Nephron (organoid): Measurements from ENCODE around the gene DNAJC10.

ENCODE experiments used
- H3K27ac Mint-ChIP-seq, 3 experiments: 2 replicates each; pipeline ENCODE4 v1.8.0; 2020; ENCODE audit warnings: mixed read lengths in 3 of 3, mild to moderate bottlenecking in 2 of 3, moderate library complexity in 1 of 3
- H3K27me3 Mint-ChIP-seq: 2 replicates; pipeline ENCODE4 v1.8.0; 2021; ENCODE audit warnings: low read depth, mild to moderate bottlenecking, moderate library complexity, mixed read lengths
- H3K36me3 Mint-ChIP-seq: 2 replicates; pipeline ENCODE4 v1.8.0; 2020; ENCODE audit warnings: low read depth, mixed read lengths
- H3K4me1 Mint-ChIP-seq: 2 replicates; pipeline ENCODE4 v1.8.0; 2020; ENCODE audit warnings: mixed read lengths
- H3K4me3 Mint-ChIP-seq, 3 experiments: 2 replicates each; pipeline ENCODE4 v1.8.0; 2020; ENCODE audit warnings: mild to moderate bottlenecking in 3 of 3, mixed read lengths in 3 of 3, moderate library complexity in 2 of 3
- H3K9me3 Mint-ChIP-seq: 2 replicates; pipeline ENCODE4 v1.8.0; 2020; ENCODE audit warnings: mixed read lengths
- CTCF ChIP-seq, 3 experiments: fragments of 200-600 bp; sonication (generic); IDR thresholded peaks; one replicate each; pipeline ENCODE4 v1.5.0; 2021; ENCODE audit warnings: antibody characterized with exemption in 3 of 3; ENCODE audit not compliant: unreplicated experiment in 3 of 3

The DNAJC10 gene

GRCh38 chr2:182698671-182699070 is 17.4 kb upstream of the DNAJC10 start:
- H3K4me3 Mint-ChIP-seq = no peak overlapping the region
- no peaks in the 10 kb centered on the region for H3K4me1 Mint-ChIP-seq
- peaks cover 3% of the 10 kb centered on the region for H3K27me3 Mint-ChIP-seq
- H3K27ac Mint-ChIP-seq = no peak overlapping the region
- H3K36me3 Mint-ChIP-seq = no peaks in the 10 kb centered on the region
- H3K9me3 Mint-ChIP-seq = no peaks in the 10 kb centered on the region
- TF ChIP-seq CTCF (IDR thresholded peaks at IDR 0.05; ENCODE audit: unreplicated experiment in 3 of 3) = no peak

- Mint-ChIP-seq H3K36me3 (no peaks in the 10 kb centered on the region), H3K9me3 (no peaks in the 10 kb centered on the region), H3K4me1 (no peaks in the 10 kb centered on the region), H3K27ac (no peak overlapping the region), H3K4me3 (no peak overlapping the region), H3K27me3 (no peaks in the 10 kb centered on the region)
- TF ChIP-seq CTCF (IDR thresholded peaks at IDR 0.05; ENCODE audit: unreplicated experiment in 3 of 3) = no peak
Observed at GRCh38 chr2:182705761-182706160, 10.3 kb upstream of the DNAJC10 start.

- no peaks in the 10 kb centered on the region for H3K4me1 Mint-ChIP-seq
- H3K36me3 Mint-ChIP-seq = no peaks in the 10 kb centered on the region
- no peak overlapping the region for H3K27ac Mint-ChIP-seq
- no peak overlapping the region for H3K4me3 Mint-ChIP-seq
- no peaks in the 10 kb centered on the region for H3K9me3 Mint-ChIP-seq
- TF ChIP-seq CTCF (IDR thresholded peaks at IDR 0.05; ENCODE audit: unreplicated experiment in 3 of 3) = no peak
- H3K27me3 Mint-ChIP-seq = no peaks in the 10 kb centered on the region
Observed at GRCh38 chr2:182706751-182707150, 9.3 kb upstream of the DNAJC10 start.

GRCh38 chr2:182713601-182714000 is 2.5 kb upstream of the DNAJC10 start:
- Mint-ChIP-seq H3K9me3 (no peaks in the 10 kb centered on the region), H3K4me3 (peak overlapping the region in 2 of 3 experiments; percentile 9 to 18), H3K27ac (no peak overlapping the region), H3K27me3 (no peaks in the 10 kb centered on the region), H3K4me1 (no peaks in the 10 kb centered on the region), H3K36me3 (no peaks in the 10 kb centered on the region)
- no peak for TF ChIP-seq CTCF (IDR thresholded peaks at IDR 0.05; ENCODE audit: unreplicated experiment in 3 of 3)

- Mint-ChIP-seq H3K27ac (no peak overlapping the region), H3K27me3 (no peaks in the 10 kb centered on the region), H3K4me1 (no peaks in the 10 kb centered on the region), H3K9me3 (no peaks in the 10 kb centered on the region), H3K4me3 (no peak overlapping the region), H3K36me3 (no peaks in the 10 kb centered on the region)
- peak in 1 of 3 experiments; percentile 20 for TF ChIP-seq CTCF (IDR thresholded peaks at IDR 0.05; ENCODE audit: unreplicated experiment in 3 of 3)
Observed at GRCh38 chr2:182715121-182715891, 751 bp upstream of the DNAJC10 start.

- Mint-ChIP-seq H3K27ac (no peak overlapping the region), H3K27me3 (no peaks in the 10 kb centered on the region), H3K4me1 (no peaks in the 10 kb centered on the region), H3K9me3 (no peaks in the 10 kb centered on the region), H3K4me3 (no peak overlapping the region), H3K36me3 (peaks cover 6% of the 10 kb centered on the region)
- no peak for TF ChIP-seq CTCF (IDR thresholded peaks at IDR 0.05; ENCODE audit: unreplicated experiment in 3 of 3)
Observed at GRCh38 chr2:182716650-182716979, 558 bp downstream of the DNAJC10 start.
